ENCODE results near the gene KDM7A.

KDM7A gene

GRCh38 chr7:140035400-140036223, 141.2 kb downstream of the KDM7A start:
- no peak for TF ChIP-seq ZNF70 (CRISPR knock-in tag; IDR thresholded peaks at IDR 0.05)
- 0 out of 2 replicates have a peak, but pooled peaks have one; percentile 12 for TF ChIP-seq PPARA (CRISPR knock-in tag; IDR thresholded peaks at IDR 0.05; ENCODE audit: borderline replicate concordance)
- TF ChIP-seq ZNF8 (CRISPR knock-in tag; IDR thresholded peaks at IDR 0.05), result no peak

More at GRCh38 chr7:140035400-140036223, 141.2 kb downstream of the KDM7A start:
- ATAC-seq, result peak; percentile 49

All from SK-N-SH treated with all-trans-retinoic acid at 6 μM for 48 hours (cell line).